ENCODE measurements around the gene ADORA1.

- no peak for TF ChIP-seq REST (IDR thresholded peaks at IDR 0.05; ENCODE audit: insufficient replicate concordance, low read depth)
- TF ChIP-seq CTCF (IDR thresholded peaks at IDR 0.05; ENCODE audit: insufficient read depth, low read length): no peak
- TF ChIP-seq GABPA (IDR thresholded peaks at IDR 0.05; ENCODE audit: low read depth): no peak
- no peak for TF ChIP-seq POLR2AphosphoS5 (IDR thresholded peaks at IDR 0.05; ENCODE audit: low read depth)
- no peak for TF ChIP-seq SPI1 (IDR thresholded peaks at IDR 0.05; ENCODE audit: borderline replicate concordance, low read depth)
Observed at GRCh38 chr1:203206129-203206687, 78.7 kb downstream of the ADORA1 start.
